Left forelimb (tissue), 1 donor: ENCODE results near the gene XRCC4.
"Not testable (repeated sequence)": the region's sequence is repeated elsewhere in the genome, so short reads cannot be mapped to it uniquely, and the experiment has no call there.

Experiments
- DNase-seq: peaks from one replicate; pipeline ENCODE4 v3.0.0-alpha.2; 2018; ENCODE audit warnings: low spot score

XRCC4 gene

GRCh38 chr5:83118471-83118870, 41.1 kb downstream of the XRCC4 start:
- no peak for DNase-seq

GRCh38 chr5:83118976-83119375, 41.6 kb downstream of the XRCC4 start:
- DNase-seq: no peak

DNA sequence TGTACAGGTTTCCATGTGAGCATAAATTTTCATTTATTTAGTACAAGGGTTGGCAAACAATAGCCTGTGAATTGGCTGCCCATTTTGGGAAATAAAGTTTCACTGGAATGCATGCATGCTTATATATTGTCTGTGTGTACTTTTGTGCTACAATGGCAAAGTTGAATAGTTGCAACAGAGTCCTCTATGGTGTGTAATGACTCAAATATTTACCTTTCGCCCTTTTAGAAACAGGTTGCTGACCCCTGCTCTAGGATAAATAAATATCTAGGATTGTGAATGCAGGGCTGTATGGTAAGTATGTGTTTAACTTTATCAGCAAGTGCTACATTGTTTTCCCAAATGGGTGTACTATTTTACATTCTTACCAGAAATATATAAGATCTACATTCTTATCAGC, 47.2 kb downstream of the XRCC4 start:
- DNase-seq: no peak

DNA sequence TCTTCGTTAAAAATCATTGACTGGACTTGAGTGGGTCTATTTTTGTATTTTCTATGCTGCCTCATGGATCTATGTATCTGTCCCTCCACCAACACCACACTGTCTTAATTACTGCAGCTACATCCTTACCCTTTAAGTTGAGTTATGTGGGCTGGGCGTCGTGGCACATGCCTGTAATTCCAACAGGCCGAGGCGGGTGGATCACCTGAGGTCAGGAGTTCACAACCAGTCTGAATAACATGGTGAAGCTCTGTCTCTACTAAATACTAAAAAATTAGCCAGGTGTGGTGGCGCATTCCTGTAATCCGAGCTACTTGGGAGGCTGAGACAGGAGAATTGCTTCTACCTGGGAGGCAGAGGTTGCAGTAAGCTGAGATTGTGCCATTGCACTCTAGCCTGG, 48.2 kb downstream of the XRCC4 start:
- DNase-seq: no peak

DNA sequence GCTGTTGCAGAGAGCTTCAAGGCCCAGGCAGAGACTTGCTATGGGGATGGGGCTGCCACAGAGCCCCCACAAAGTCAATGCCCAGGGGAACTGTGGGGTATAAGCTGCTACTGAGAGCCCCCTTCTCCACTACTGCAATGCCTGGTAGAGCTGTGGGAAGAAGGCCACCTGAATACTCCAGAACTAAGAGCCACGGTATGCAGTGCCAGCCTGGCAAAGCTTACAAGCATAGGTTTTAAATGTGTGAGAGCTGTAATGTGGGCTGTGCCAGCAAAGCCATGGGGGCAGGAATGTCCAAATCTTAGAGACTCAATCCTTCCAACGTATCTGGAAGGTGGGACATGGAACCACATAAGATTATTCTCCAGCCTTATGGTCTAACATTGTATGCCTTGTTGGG, 49.2 kb downstream of the XRCC4 start:
- DNase-seq: no peak

GRCh38 chr5:83133797-83134196, 56.5 kb downstream of the XRCC4 start:
- DNase-seq: no peak

GRCh38 chr5:83142526-83142925, 65.2 kb downstream of the XRCC4 start:
- DNase-seq: no peak

DNA sequence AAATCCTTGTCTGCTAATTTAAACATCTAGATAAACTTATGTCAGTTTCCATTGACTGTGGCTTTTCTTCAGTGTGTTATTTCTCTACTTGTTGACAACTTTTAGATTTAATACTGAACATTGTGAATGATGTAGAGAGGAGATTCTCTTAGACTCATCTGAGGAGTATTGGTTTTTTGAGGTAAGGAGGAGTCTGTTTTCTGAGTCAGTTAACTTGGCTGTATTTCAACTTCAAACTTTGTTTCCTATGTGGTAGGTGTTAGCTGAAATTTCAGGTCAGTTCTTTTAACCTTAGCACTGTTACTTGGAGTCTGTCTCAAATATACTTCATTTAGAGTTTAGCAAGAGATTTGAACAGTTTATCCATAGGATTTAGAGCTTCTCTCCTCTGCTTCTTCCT, 67.9 kb downstream of the XRCC4 start:
- no peak for DNase-seq

DNA sequence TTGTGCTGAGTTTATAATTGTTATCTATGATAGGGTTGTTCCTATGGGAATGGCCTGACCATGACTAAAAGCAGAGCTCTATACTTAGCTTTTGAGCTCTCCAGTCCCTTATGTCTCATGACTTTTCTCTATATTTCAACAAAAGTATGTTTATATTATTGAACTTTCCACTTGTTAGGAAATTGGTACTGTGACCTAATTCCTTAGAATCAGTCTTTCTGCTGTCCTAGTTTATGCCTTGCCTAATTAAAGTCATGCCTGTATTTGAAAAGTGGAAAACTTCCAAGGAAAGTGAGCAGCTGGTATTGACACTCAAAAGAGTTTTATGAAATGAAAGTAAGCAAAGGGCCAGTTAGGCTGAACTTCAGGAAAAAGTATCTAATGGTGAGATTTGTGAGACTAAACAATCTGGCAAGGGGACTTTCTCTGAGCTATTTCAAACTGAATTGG, 68.6 kb downstream of the XRCC4 start:
- DNase-seq: no peak

DNA sequence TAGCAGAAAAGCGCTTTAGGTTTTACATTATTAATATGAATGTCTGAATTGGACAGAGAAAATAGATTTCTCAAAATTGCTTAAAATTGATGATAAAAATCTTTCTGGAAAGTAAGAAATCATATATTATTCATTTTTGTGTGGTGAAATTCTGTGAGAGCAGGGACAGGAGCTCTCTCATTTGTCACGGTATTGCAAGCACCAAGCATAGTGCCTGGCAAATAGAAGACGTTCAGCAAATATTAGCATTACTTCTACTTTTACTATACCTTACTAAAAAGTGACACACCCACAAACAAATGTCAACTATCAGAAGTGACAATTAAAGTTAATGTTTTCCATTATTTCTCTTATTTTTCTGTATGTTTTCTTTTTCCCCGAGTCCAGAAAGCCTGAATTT, 69.1 kb downstream of the XRCC4 start:
- DNase-seq: no peak

DNA sequence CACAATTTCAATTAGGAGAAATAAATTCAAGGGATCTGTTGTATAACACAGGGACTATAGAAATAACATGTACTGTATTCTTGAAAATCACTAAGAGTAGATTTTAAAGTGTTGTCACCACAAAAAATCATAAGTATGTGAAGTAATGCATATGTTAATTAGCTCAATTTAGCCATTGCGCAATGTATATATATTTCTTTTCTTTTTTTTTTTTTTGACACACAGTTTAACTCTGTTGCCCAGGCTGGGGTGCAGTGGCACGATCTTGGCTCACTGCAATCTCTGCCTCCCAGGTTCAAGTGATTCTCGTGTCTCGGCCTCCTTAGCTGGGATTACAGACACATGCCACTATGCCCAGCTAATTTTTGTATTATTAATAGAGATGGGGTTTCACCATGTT, 70.2 kb downstream of the XRCC4 start:
- no peak for DNase-seq

DNA sequence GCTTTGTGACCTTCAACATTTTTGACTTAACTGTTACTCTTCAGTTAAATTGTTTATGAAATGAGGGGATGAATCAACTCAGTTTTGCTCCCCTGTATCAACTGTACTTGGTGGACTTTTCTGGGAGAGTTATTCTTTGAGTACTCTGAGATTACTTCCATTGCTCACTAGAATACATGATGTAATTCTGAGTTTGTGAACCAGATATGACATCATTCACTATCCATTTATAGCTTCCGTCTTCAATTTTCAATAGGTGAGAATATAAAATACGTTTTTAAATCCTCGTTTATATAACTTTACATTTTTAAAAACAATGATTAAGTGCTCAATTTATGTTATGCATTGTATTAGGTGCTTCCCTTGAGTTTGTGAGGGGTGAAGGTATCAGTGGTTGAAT, 71.0 kb downstream of the XRCC4 start:
- DNase-seq: no peak

- no peak for DNase-seq
Measured at GRCh38 chr5:83149671-83150070, 72.3 kb downstream of the XRCC4 start.

GRCh38 chr5:83151821-83152220, 74.5 kb downstream of the XRCC4 start:
- DNase-seq: no peak

- DNase-seq: not testable (repeated sequence)
Measured at GRCh38 chr5:83152996-83153395, 75.6 kb downstream of the XRCC4 start.

GRCh38 chr5:83156001-83156400, 78.7 kb downstream of the XRCC4 start:
- no peak for DNase-seq

GRCh38 chr5:83157163-83157562, 79.8 kb downstream of the XRCC4 start:
- DNase-seq: no peak

GRCh38 chr5:83162601-83163000, 85.3 kb downstream of the XRCC4 start:
- no peak for DNase-seq

- no peak for DNase-seq
Measured at GRCh38 chr5:83167538-83167937, 90.2 kb downstream of the XRCC4 start.

DNA sequence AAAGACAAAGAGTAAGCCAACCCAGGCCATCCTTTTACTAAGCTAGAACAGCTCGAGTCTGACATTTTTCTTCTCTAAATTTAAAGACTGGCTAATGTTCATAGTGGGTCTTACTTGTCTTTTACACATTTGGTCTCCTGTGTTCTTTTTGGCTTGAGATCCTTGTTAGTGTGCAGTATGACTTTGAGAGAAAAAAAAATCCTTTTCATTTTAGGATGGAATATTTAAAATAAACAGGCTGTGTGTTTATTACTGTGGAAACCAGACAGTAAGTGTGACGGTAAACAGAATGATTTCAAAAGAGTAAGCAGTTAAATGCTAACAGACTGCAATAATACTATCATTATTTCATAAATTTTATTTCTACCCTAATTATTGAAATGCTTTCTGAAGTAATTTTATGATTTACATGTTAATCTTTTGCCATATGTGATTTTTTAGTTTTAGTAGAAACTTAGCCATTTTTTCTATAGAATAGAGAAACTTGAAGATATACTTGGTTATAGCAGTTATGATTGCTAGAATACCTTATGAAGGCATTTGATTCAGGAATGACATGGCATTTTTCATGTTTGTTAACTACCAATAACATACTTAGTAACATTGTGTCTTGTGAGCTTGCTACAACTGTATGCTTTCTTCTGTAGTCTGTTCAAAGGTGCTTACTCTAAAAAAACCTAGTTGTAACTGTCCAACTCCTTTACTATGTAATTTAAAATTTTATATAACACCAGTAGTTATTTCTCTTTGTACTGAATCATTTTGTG, 92.4 kb downstream of the XRCC4 start:
- DNase-seq: no peak

GRCh38 chr5:83172011-83172410, 94.7 kb downstream of the XRCC4 start:
- no peak for DNase-seq

- DNase-seq: no peak
Measured at GRCh38 chr5:83172655-83173054, 95.3 kb downstream of the XRCC4 start.

DNA sequence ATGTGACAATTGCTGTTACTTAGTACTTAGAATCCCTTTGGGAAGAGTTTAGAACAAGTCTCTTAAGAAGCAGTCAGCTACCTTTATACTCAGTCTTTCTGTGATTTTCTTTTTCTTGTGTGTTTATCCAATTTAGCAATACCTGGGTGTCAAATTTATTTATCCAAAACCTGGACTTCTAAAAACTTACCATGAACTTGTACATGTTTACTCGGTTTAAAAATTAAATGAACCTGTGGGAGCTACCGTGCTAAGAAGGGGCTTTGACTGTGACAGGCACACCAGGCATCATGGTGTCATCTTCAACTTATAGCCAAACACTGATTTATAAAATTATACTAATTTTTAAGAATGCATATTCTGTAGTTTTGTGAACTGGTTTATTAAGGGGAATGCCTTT, 96.5 kb downstream of the XRCC4 start:
- no peak for DNase-seq

DNA sequence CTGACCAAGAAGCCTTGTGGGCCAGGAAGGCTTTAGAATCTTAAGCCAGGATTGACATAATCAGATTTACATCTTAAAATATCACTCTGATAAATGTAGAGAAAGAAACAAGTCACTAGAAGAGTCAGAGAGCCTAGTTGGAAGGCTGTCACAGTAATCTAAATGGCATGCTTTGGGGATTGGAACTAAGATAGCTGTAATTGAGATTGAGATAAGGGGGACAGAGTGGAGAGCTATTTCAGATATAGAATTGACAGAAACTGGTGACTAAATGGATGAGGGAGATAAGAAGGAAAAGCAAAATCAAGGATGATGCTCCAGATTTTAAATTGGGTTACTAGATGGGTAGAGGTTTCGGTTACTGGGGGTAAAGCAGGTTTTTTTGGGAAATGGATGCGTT, 100.5 kb downstream of the XRCC4 start:
- no peak for DNase-seq
